ENCODE results near the gene LMX1B.
A peak's percentile ranks its signal among the peaks of the same experiment; 100 is the strongest.
"Not testable (repeated sequence)": the region's sequence is repeated elsewhere in the genome, so short reads cannot be mapped to it uniquely, and the experiment has no call there.

The LMX1B gene

GRCh38 chr9:126635661-126636439 is 22.1 kb downstream of the LMX1B start:
- no peak for DNase-seq

GRCh38 chr9:126636983-126637798 is 23.5 kb downstream of the LMX1B start:
- DNase-seq, result no peak

DNA sequence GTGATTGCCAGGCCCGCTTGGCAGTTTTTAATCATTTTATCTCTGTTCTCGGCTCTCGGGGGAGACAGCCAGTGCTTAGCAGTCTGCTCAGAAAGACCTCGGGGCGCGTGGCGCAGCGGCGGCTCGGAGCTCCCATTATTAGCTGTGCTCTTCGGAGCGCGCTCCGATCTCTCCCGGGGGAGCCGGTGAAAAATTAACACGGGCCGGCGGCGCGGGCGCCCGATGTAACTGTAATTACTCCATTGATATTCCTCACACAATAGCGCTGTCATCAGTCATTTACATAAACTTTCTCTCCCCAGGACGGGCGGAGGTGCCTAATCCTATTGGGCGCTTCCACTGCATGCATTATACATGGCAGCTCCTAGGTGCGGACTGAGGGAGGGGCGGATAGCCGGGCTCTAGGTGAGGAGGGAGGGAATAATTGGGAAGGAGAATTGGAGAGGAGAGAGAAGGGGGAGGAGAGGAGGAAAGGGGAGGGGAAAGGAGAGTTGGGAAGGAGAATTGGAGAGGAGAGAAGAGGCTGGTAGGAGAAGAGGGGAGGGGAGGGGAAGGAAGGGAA is 24.9 kb downstream of the LMX1B start:
- DNase-seq, result peak in 1 of 2 experiments; percentile 70

DNA sequence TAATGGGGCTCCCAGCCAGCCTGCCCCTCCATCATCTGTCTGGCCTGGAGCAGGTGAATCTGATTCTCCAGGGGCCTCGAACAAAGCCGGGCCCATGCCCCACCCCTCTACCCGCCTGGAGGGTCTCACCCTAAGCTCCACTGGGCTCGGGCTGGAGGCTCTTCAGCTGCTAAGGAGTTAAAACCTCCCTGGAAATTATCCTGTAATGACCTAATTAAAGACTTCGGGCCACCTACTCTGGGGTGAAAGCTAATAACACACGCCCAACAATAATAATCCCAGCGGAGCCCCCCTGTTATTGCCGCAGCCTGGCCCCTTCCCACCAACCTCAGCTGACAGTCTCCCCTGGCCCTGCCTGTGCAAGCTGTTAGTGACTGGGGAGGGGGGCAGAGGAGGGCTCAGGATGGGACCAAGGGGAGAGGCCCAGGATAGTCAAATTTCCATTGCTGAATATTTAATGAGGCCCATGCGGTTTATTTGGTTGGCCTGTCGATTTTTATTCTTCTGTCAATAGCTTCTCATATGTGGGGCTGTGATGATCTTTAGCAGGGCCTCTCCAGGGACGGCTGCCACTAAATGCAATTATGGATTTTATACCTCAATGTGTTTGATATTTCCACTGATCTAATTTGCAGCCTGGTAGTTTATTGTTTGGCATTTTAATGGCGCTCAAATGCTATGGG is 25.7 kb downstream of the LMX1B start:
- peak in 1 of 2 experiments; percentile 14 for DNase-seq

DNA sequence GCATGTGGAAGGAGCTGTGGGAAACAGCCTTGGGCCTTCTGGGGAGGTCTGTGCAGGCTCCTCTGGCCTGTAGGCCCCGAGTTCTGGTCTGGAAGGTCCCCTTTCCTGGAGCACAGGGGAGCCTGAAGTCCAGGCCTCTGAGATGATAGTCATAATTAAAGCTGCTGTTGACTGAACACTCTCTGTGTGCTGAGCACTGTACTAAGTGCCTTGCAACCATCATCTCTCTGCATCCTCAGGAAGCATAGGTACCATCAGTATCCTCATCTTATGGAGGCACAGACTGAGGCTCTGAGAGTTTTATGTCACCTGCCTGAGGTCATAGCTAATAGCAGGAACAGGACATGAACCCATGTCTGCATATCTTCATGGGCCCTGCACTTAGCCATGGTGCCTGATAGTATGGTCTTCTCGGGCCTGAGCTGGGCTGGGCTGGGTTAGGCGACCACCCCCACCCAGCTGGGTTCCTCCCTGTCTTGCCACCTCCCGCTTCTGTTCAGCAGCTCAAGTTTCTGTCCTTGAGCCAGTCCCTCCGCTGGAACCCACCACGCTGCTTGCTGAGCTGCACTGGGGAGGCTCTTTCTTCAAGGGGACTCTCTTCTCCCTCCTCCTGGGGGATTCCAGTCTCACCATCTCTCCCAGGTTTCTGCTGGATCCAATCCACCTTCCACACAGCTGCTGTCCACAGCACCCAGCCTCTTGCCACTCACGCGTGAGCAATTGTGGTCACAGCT is 27.6 kb downstream of the LMX1B start:
- DNase-seq, result no peak

DNA sequence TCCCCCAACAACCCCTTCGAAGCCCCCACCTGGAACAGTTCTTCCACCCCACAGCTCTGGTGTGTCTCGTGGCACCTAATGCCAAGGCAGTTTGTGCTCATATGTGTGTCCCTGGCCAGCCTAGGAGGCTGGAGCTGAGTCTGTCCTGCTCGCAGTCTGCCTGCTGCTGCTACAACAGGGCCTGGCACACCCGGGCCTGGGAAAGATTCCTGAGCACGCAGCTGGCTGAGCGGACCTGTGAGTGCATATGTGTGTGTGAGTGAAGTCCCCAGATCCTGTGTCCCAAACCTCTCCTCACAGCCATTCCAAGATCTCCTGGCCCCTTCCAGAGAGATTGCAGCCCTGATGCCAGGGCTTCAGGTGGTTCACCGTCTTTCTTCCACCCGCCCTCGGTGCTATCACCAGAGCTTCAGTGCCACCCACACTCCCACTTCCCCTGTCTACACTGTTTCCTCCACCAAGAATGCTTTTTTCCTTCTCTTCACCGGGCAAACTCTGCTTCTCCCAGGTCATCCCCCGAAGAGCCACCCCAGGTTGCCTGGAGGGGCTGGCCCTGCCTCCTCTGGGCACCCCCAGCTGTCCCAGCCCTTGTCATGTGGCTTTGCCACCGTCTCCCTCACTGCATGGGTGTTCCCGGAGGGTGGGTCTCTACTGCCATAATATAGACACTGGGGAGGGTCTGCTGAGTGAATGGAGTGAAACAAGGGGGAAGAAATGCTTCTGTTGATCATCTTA is 28.4 kb downstream of the LMX1B start:
- no peak for DNase-seq

DNA sequence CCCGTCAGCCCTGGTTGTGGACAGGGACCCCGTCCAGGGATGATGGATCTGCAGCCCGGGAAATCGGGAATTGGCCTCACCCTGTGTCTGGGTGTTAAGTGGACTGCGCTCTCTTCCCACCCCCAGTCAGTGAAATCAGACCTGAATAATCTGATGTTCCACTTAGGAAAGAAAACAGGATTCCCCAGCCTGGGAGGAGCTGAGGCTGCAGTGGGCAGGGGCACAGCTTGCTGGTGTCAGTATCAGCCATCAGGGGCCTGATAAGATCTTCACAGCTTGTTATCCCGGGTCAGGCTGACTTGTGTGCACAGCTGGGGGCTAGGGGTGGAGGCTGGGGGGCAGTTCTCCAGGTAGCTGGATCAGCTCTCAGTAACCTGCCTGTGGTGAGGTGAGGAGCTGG is 29.1 kb downstream of the LMX1B start:
- peak in 1 of 2 experiments; percentile 28 for DNase-seq

GRCh38 chr9:126643945-126644527 is 30.3 kb downstream of the LMX1B start:
- DNase-seq, result no peak

GRCh38 chr9:126646162-126646561 is 32.4 kb downstream of the LMX1B start:
- DNase-seq, result no peak

DNA sequence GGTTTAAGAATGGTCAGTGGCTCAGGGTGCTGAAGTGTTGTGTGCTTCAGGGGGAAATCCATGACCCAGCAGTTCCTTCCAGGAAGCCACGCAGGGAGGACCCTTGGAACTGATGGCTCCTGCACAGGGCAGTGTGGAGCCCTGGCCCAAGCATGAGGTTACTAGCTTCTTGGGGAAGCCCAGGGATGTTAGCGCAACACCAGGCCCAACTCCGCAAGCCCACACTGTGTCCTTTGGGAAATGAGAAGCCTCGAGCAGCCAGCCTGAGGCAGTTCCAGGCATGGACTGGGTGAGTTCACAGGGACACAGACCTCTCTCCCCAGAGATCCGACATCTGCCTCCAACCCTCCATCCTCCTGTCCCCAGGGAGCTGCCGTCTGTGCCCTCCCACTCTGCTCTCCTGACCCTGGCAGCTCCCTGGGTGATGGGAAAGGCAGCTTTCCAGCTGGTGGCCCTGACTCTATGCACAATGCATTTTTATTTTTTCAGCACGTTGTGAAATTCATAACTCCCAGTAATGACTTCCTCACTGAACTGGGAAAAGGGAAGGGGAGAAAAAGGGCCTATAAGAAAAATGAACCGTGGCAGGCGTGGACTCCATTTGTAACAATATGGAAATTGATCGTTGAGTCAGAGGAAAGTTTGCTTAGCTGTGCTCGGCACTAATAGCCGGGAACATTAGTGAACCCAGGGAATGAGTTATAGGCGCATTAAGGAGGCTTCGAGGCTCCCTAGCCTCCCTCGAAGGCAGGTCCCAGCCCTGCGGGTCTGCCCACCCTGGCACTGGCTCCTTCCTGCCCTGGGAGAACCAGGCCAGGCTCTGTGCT is 34.1 kb downstream of the LMX1B start:
- DNase-seq, result no peak

DNA sequence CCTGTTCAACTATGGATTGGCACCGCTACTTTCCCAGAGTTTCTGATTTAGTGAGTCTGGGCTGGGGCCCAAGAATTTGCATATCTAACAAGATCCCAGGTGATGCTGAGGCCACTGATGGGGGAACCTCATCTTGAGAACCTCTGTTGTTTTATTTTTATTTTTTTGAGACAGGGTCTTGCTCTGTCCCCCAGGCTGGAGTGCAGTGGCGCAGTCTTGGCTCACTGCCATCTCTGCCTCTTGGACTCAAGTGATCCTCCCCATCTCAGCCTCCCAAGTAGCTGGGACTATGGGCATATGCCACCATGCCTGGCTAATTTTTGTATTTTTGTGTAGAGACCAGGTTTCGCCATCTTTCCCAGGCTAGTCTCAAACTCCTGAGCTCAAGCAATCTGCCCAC is 35.7 kb downstream of the LMX1B start:
- DNase-seq, result no peak

GRCh38 chr9:126650404-126651341 is 36.9 kb downstream of the LMX1B start:
- DNase-seq, result no peak

DNA sequence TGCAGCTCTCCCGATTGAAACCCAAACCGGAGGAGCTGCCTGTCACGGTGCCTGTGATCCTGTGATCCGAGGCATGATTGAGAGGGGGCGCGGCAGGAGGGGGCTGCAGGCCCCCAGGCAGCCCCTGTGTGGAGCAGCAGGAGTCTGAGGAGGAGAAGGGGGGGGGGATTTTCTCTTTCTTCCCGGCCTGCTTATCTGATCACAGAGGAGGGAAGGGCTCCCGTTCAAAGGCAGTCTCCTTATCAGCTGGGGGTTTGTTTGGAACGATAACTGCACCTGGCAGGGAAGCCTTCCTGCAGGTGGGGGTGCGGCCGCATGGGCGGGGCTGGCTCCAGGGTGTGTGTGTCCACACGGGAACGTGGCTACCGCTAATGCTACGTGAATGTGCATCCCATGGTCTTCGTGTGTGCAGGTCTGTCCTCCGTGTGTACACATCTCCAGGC is 38.4 kb downstream of the LMX1B start:
- peak in 1 of 2 experiments; percentile 12 for DNase-seq

DNA sequence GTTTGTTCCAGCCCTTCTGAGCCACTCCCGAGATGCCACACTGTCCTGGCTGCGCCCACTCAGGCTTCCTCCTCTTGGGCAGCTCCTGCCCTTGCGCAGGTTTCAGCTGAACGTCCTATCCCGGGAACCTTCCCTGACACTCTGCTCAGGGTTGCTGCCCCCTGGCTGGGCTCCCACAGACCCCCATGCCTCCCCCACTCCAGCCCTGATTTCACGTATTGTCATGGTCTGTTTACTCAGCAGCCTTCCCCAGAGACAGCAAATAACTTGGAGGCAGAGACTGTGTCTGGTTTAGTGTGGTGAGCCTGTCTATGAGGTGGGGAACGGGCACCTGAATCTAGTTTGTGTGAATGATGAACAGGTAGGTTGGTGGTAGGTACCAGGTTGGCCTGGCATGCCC is 40.4 kb downstream of the LMX1B start:
- no peak for DNase-seq

DNA sequence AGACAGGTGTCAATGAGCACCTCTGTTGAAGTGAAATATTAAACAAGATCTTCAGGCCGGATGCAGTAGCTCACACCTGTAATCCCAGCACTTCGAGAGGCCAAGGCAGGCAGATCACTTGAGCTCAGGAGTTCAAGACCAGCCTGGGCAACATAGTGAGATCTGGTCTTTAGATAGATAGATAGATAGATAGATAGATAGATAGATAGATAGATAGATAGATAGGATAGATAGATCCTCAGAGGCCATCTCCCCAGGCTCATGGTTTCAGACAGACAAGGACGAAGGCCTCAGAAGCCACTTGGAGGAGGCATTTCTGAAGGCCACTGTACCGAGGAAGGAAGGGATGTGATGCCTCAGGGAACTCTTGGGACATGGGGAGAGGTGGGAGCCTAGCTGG is 42.5 kb downstream of the LMX1B start:
- DNase-seq, result not testable (repeated sequence)

DNA sequence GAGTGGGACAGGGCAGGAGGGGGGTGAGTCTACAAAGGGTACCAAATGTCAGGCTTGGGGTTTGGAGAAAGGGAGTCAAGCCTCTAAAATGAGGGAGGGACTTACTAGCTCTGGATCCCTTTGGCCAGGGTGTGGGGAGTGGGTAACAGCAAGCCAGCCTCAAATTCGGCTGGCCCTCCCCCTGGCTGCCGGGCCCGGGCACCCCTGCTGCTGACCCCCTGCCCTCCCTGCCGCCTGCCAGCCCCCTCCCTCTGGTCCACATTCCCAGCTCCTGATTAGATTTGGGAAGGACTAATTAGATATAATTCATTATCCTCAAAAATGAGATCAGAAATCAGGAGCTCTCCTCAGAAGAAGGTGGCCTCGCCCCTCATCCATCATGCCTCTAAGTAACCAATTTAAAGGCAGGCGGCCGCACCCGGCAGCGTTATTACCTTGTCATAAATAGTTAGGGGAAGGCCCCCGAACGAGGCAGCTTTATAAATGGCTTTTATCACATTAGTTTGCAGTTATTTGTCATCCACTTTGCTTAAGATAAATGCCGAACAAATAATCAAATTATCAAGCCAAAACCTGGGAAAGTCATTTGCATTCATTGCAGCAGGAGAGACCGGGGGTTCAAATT is 44.6 kb downstream of the LMX1B start:
- no peak for DNase-seq

DNA sequence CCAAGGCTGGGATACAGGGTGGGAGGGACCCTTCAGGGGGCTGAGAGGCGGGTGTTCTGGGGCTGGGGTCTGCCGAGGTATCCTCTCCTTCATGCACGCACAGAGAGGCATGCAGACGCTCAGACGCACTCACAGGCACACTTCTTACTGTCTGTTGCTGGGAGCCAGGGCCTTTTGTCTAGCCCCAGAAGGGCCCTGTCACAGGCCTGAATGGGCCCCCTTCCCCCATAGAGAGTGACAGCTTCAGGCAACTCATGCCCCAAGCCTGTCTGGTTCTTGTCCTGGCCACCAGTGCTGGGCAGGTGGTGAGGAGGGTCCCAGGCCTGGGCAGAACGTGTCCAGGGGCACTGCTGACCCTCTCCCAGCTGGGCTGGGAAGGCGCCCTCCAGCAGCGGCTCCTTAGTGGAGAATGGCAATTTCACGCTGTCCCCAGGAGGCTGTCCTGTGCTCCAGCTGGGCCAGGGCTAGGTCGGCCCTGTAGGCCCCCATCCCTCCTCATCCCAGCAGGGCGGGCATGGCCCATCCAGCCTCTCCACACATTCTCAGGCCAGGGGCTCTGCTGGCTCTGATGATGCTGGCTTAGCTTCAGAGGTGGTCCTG is 45.3 kb downstream of the LMX1B start:
- DNase-seq, result no peak

DNA sequence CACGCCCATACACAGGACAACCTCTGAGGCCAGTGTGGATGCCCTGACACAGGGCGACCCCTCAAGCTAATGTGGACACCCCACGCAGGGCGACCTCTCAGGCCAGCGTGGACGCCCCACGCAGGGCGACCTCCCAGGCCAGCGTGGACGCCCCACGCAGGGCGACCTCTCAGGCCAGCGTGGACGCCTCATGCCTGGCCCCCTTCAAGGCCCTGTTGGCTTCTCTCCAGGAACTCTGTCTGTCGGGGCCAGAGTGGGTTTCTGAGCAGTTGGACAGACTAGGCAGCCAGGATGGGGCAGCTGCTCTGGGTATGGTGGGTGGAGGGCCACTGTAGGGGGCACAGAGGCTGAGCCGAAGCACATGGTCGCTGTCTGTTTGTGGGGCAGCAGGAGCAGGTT is 47.4 kb downstream of the LMX1B start:
- no peak for DNase-seq

All from NCI-H526 (cell line).